ENCODE measurements around the gene PAFAH2. TPM values are rescaled to one million over a fixed set of nuclear protein-coding genes. Genes with fewer than 3 reads are reported as not detected.

PAFAH2 gene
- 6.9 and 9.2 TPM in 2 replicates for total RNA-seq (2016; rRNA removed; fragmentation: Illumina TruSeq; extraction: Trizol)
- total RNA-seq (2016; cell fraction: cytosol; rRNA removed; fragmentation: Illumina TruSeq; extraction: Trizol; ENCODE audit: low read depth) = 0.51 and 1.6 TPM in 2 replicates
- total RNA-seq (2016; cell fraction: insoluble cytoplasmic fraction; rRNA removed; fragmentation: Illumina TruSeq; extraction: Trizol) = 6.5 and 8.8 TPM in 2 replicates
- 2.7 TPM in 2 replicates for total RNA-seq (2016; cell fraction: membrane; rRNA removed; fragmentation: Illumina TruSeq; extraction: Trizol)
- 5.0 and 6.9 TPM in 2 replicates for total RNA-seq (2016; cell fraction: nucleus; rRNA removed; fragmentation: Illumina TruSeq; extraction: Trizol)
- polyA plus RNA-seq (2011; rRNA removed) = 9.3 and 9.4 TPM in 2 replicates
- polyA plus RNA-seq (2011; cell fraction: cytosol; rRNA removed) = 9.1 TPM in 2 replicates
- 5.1 and 5.6 TPM in 2 replicates for polyA plus RNA-seq (2011; cell fraction: nucleus; rRNA removed)
- polyA plus RNA-seq (2012) = 4.1 and 5.1 TPM in 2 replicates
- 0.44 and 0.49 TPM in 2 replicates for polyA plus RNA-seq (2016; cell fraction: cytosol; fragmentation: Illumina TruSeq; extraction: Trizol; ENCODE audit: low read depth)
- polyA plus RNA-seq (2016; cell fraction: insoluble cytoplasmic fraction; fragmentation: Illumina TruSeq; extraction: Trizol; ENCODE audit: low read depth) = 7.4 TPM in 2 replicates
- polyA plus RNA-seq (2016; cell fraction: membrane; fragmentation: Illumina TruSeq; extraction: Trizol; ENCODE audit: low read depth) = 1.3 and 1.4 TPM in 2 replicates
- 9.9 and 13.1 TPM in 2 replicates for polyA plus RNA-seq (2016; cell fraction: nucleus; fragmentation: Illumina TruSeq; extraction: Trizol; ENCODE audit: insufficient read depth, low read depth)
- 8.3 and 14.5 TPM in 2 replicates for polyA minus RNA-seq (2011; rRNA and poly(A)+ RNA removed; ENCODE audit: low replicate concordance)
- 3.8 and 5.6 TPM in 2 replicates for polyA minus RNA-seq (2011; cell fraction: cytosol; rRNA and poly(A)+ RNA removed)
- 7.3 and 13.0 TPM in 2 replicates for polyA minus RNA-seq (2011; cell fraction: nucleus; rRNA and poly(A)+ RNA removed)
- Bru-seq, nascent RNA = percentile 52 among the genes with signal in this experiment
- percentile 49 among the genes with signal in this experiment for BruChase-seq, experiment 1, labeled RNA remaining after a 6-hour chase
- percentile 50 among the genes with signal in this experiment for BruChase-seq, experiment 2, labeled RNA remaining after a 2-hour chase
- long read RNA-seq, experiment 1, transcript PAFAH2-201 (11 exons, 3,581 nt) = major isoform, 7 of 13 reads
- long read RNA-seq, experiment 1, partial matches to known transcripts = 0 of 13 reads
- long read RNA-seq, experiment 1, other reads (novel, unspliced or antisense) = 6 of 13 reads
- long read RNA-seq, experiment 2, partial matches to known transcripts = 4 of 22 reads
- long read RNA-seq, experiment 2, other reads (novel, unspliced or antisense) = 17 of 22 reads

- Histone ChIP-seq H4K20me1 (ENCODE audit: insufficient read depth, low read length) (no peaks in the 10 kb centered on the region), H3K27ac (ENCODE audit: extremely low read length, insufficient read depth, low read length) (peak within 1 kb of the TSS; percentile 78), H3K27me3 (ENCODE audit: control insufficient read depth in 1 of 2, insufficient read depth in 2 of 2, low read length in 2 of 2) (no peaks in the 10 kb centered on the region; a peak in 1 of 5 replicates), H2AFZ (ENCODE audit: low read length) (peak within 1 kb of the TSS; percentile 50), H3K79me2 (ENCODE audit: insufficient read depth, low read length) (no peaks in the 10 kb centered on the region), H3K9ac (ENCODE audit: insufficient read depth, low read depth, low read length) (peak within 1 kb of the TSS; percentile 79), H3K9me3 (ENCODE audit: low read length) (no peaks in the 10 kb centered on the region), H3K4me3 (replicated peaks in 1 of 3; ENCODE audit: insufficient read depth in 1 of 3, low read depth in 2 of 3, low read length in 3 of 3) (peak within 1 kb of the TSS; percentile 81 to 85 (median 82)), H3K36me3 (replicated peaks in 1 of 2; ENCODE audit: control insufficient read depth in 1 of 2, insufficient read depth in 2 of 2, low read length in 2 of 2) (peaks cover 0 to 1% of the 10 kb centered on the region in 2 experiments; a peak in 1 of 5 replicates), H3K4me2 (ENCODE audit: low read depth, low read length) (peak within 1 kb of the TSS; percentile 93), H3K4me1 (ENCODE audit: insufficient read depth, low read length) (peaks cover 36% of the 10 kb centered on the region)
- ATAC-seq (peak; percentile 96), FAIRE-seq (peak; percentile 99), DNase-seq (ENCODE audit: low spot score) (peak; percentile 98)
- ChIA-PET CTCF (ENCODE audit: low intra/inter-chr PET ratio, low total read pairs) (interaction anchor here (1.5 to 2.3 kb wide), 3 partner anchors 92 to 161 kb away, joined by 5 to 40 read pairs (median 10); partner anchors contain the start of gene STMN1), POLR2A (interaction anchor here (0.7 to 2.4 kb wide), 17 partner anchors 10 to 236 kb away, joined by 3 to 25 read pairs (median 4); partner anchors contain the start of genes CEP85, EXTL1, MTFR1L and PAQR7)
- no TSS peak for BruUV-seq (replicated peaks)
- WGBS (ENCODE audit: low lambda C conversion rate) = 4% methylated on average over 19 of the region's 47 CpGs
- in situ Hi-C loops (cut with HindIII; ENCODE audit: extremely low pct_ligation_motif_present, low pct_unique_long_range_greater_than_20kb) = loop anchor here (5.0 to 10.0 kb wide), 2 partner anchors 101 to 173 kb away; no protein-coding TSS in a partner anchor
- intact Hi-C loops (cut with micrococcal nuclease; ENCODE audit: unreplicated experiment) = loop anchor here (1.0 to 5.0 kb wide), 4 partner anchors 92 to 176 kb away; partner anchors contain the start of gene STMN1
- TF ChIP-seq DNMT3B (CRISPR knock-in tag; conservative IDR thresholded peaks at IDR 0.05) = no peak
- no peak for TF ChIP-seq PAWR (CRISPR knock-in tag; IDR thresholded peaks at IDR 0.05; ENCODE audit: borderline replicate concordance)
- no peak; the same call in 1 of the 2 replicates for TF ChIP-seq KAT2B (IDR thresholded peaks at IDR 0.05; ENCODE audit: borderline replicate concordance, low read depth, low read length)
- peak; percentile 80 for TF ChIP-seq MED8 (CRISPR knock-in tag; IDR thresholded peaks at IDR 0.05; ENCODE audit: insufficient replicate concordance)
- TF ChIP-seq ZNF17 (CRISPR knock-in tag; IDR thresholded peaks at IDR 0.05) = no peak
- TF ChIP-seq ZNF580 (CRISPR knock-in tag; IDR thresholded peaks at IDR 0.05; ENCODE audit: borderline replicate concordance, low read depth) = peak; percentile 94; the same call in 1 of the 2 replicates
- TF ChIP-seq ZNF329 (CRISPR knock-in tag; IDR thresholded peaks at IDR 0.05; ENCODE audit: low read depth) = no peak
- TF ChIP-seq ZUFSP (CRISPR knock-in tag; IDR thresholded peaks at IDR 0.05; ENCODE audit: borderline replicate concordance) = no peak
- peak; percentile 80 for TF ChIP-seq ZNF605 (CRISPR knock-in tag; IDR thresholded peaks at IDR 0.05)
- 0 out of 2 replicates have a peak, but pooled peaks have one; percentile 55 for TF ChIP-seq RORA (CRISPR knock-in tag; IDR thresholded peaks at IDR 0.05)
- TF ChIP-seq ZNF639 (CRISPR knock-in tag; conservative IDR thresholded peaks at IDR 0.05) = peak; percentile 81
- peak; percentile 59; the same call in 1 of the 2 replicates for TF ChIP-seq ZNF652 (CRISPR knock-in tag; IDR thresholded peaks at IDR 0.05; ENCODE audit: borderline replicate concordance, low read depth)
Observed at GRCh38 chr1:25997828-25998761, at the start of gene PAFAH2. TSS of gene PAFAH2 (minus strand) at chr1:25998063. CDS start at chr1:25990816, 7,247 bp downstream.
